Type B pancreatic cell (in vitro differentiated cells): ENCODE data around the gene KIF4A. TPM values are rescaled to one million over a fixed set of nuclear protein-coding genes. Genes with fewer than 3 reads are reported as not detected.

Experiments used
- DNase-seq: peaks from one replicate; pipeline ENCODE4 v3.0.0; 2021; ENCODE audit warnings: mixed read lengths; ENCODE audit not compliant: unreplicated experiment; ENCODE audit errors: extremely low spot score
- H3K27ac Mint-ChIP-seq: 2 replicates; pipeline ENCODE4 v1.8.0; 2021; ENCODE audit warnings: mild to moderate bottlenecking, mixed read lengths
- H3K27me3 Mint-ChIP-seq: 2 replicates; pipeline ENCODE4 v1.8.0; 2021; ENCODE audit warnings: mixed read lengths
- H3K36me3 Mint-ChIP-seq: 2 replicates; pipeline ENCODE4 v1.8.0; 2021; ENCODE audit warnings: mixed read lengths
- H3K4me1 Mint-ChIP-seq: one replicate; pipeline ENCODE4 v1.8.0; 2021; ENCODE audit warnings: mixed read lengths; ENCODE audit not compliant: unreplicated experiment
- H3K4me3 Mint-ChIP-seq: 2 replicates; pipeline ENCODE4 v1.8.0; 2021; ENCODE audit warnings: mild to moderate bottlenecking, mixed read lengths
- H3K9me3 Mint-ChIP-seq: 2 replicates; pipeline ENCODE4 v1.8.0; 2021; ENCODE audit warnings: mixed read lengths
- total RNA-seq: library from RNA; stranded (reverse); gene quantifications from 2 replicates; pipeline ENCODE4 v1.2.1, GENCODE V29; 2021; ENCODE audit warnings: low replicate concordance
- TF ChIP-seq, protein P1 (sequence below): fragments of 200-600 bp; sonication (generic); conservative IDR thresholded peaks from 2 replicates; pipeline ENCODE4 v1.5.0; 2021; ENCODE audit warnings: antibody characterized with exemption, mild to moderate bottlenecking

The KIF4A gene
- total RNA-seq, 1 donor from 2014 or later, result 29.8 TPM

DNA sequence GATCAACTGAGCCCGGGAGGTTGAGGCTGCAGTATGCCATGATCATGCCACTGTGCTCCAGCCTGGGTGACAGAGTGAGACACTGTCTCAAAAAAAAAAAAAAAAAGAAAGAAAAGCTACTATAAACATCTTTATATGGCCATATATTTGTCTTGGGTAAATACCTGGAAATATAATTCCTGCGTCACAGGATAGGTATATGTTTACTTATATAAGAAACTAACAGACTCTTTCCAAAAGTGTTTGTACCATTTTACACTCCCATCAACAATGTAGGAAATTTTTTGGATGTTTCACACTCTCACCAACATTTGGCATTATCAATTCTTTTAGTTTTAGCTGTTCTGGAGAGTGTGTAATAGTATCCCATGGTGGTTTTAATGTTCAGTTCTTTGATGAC lies 42.7 kb upstream of the KIF4A start:
- Mint-ChIP-seq H3K36me3 (no peaks in the 10 kb centered on the region), H3K4me3 (no peak overlapping the region), H3K27ac (no peak overlapping the region), H3K9me3 (peaks cover 4% of the 10 kb centered on the region), H3K4me1 (no peaks in the 10 kb centered on the region), H3K27me3 (no peaks in the 10 kb centered on the region)
- TF ChIP-seq, protein P1, sequence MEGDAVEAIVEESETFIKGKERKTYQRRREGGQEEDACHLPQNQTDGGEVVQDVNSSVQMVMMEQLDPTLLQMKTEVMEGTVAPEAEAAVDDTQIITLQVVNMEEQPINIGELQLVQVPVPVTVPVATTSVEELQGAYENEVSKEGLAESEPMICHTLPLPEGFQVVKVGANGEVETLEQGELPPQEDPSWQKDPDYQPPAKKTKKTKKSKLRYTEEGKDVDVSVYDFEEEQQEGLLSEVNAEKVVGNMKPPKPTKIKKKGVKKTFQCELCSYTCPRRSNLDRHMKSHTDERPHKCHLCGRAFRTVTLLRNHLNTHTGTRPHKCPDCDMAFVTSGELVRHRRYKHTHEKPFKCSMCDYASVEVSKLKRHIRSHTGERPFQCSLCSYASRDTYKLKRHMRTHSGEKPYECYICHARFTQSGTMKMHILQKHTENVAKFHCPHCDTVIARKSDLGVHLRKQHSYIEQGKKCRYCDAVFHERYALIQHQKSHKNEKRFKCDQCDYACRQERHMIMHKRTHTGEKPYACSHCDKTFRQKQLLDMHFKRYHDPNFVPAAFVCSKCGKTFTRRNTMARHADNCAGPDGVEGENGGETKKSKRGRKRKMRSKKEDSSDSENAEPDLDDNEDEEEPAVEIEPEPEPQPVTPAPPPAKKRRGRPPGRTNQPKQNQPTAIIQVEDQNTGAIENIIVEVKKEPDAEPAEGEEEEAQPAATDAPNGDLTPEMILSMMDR, result no peak
- DNase-seq, result no peak

DNA sequence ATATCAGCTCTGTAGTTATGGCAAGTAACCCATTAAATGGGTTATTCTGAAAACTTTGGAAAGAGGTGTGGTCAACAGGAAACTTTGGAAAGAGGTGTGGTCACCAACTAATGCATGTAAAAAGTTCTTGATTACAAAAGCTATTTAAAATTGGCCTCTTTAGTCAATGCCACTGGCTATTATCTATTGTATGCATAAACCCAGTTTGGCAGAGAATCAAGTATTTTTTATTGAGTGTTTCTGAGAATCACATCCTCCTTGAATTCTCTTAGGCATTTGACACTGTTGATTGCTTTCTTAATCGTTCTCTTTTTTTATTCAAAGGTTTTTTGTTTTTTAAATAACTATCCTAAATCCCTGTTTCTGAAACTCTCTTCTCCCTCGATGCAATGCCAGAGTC lies 37.4 kb upstream of the KIF4A start:
- Mint-ChIP-seq H3K4me3 (no peak overlapping the region), H3K9me3 (no peaks in the 10 kb centered on the region), H3K4me1 (no peaks in the 10 kb centered on the region), H3K36me3 (no peaks in the 10 kb centered on the region), H3K27me3 (no peaks in the 10 kb centered on the region), H3K27ac (no peak overlapping the region)
- DNase-seq, result no peak
- TF ChIP-seq, protein P1, result no peak

DNA sequence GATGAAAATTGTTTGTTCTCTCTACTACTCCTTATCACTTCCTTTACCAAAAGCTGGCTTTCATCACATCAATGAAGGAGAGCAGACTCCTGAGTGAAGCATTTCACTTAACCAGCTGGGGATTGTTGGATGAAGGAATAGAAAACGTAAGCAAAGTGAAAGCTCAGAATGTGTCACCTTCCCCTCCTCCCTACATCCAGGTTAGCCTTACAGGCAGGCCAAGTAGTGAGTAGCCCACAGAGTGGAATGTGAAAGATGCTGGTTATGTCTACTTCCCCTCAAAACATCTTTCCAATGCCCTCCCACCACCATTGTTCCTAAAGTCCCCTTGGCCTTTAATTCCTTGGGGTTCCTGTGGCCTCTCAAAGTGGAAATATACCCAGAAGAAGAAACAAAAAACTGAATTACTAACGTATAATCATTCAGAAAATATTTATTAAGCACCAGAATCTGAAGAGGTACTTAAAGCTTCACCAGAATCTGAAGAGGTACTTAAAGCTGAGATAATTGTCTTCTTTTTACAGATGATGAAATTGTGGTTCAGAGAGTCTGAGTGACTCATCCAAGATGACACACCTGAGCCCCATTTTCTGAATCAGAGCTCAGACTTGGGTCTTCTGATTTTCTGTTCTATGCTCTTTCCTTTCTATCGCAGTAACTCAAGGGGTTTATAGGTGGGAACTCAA lies 36.4 kb upstream of the KIF4A start:
- no peak overlapping the region for H3K4me3 Mint-ChIP-seq
- no peaks in the 10 kb centered on the region for H3K27me3 Mint-ChIP-seq
- TF ChIP-seq, protein P1, result no peak
- H3K4me1 Mint-ChIP-seq, result no peaks in the 10 kb centered on the region
- no peaks in the 10 kb centered on the region for H3K36me3 Mint-ChIP-seq
- peak overlapping the region; percentile 12 for H3K27ac Mint-ChIP-seq
- no peaks in the 10 kb centered on the region for H3K9me3 Mint-ChIP-seq
- DNase-seq, result no peak

DNA sequence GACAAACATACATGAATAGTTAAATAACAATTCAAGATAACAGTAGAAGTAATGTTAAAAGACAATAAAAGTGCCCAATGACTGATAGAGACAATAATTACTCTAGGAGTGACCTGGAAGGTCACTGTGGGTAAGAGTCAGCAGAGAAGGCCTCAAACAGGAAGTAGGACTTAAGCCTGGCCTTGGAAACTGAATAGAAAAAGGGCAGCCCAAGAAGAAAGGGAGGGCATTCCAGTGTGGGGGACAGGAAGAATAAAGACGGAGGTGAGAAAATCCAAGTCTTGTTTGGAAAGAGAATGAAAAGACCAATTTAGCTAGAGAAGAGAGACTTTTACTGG lies 35.9 kb upstream of the KIF4A start:
- DNase-seq, result no peak
- no peaks in the 10 kb centered on the region for H3K27me3 Mint-ChIP-seq
- H3K36me3 Mint-ChIP-seq, result no peaks in the 10 kb centered on the region
- no peak overlapping the region for H3K4me3 Mint-ChIP-seq
- peak overlapping the region; percentile 12 for H3K27ac Mint-ChIP-seq
- no peaks in the 10 kb centered on the region for H3K4me1 Mint-ChIP-seq
- H3K9me3 Mint-ChIP-seq, result no peaks in the 10 kb centered on the region
- TF ChIP-seq, protein P1, result no peak

DNA sequence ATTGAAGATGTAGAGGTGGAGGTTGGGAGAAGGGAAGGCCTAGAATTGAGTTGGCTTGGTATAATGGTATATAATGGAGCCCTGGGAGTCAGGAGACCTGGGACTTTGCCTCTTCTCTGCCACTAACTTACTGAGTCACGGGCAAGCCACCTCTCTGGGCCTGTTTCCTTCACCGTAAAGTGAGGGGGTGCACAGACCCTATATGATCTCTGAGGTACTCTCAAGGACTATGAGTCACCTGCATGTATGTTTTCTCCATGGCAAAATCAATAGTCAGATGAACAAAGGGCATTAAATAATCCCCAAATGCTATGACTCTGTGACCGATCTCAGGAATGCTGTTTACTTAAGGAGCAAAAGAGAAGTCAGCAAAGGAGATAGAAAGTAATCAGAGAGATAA lies 35.0 kb upstream of the KIF4A start:
- Mint-ChIP-seq H3K36me3 (no peaks in the 10 kb centered on the region), H3K27ac (peak overlapping the region; percentile 12), H3K9me3 (no peaks in the 10 kb centered on the region), H3K4me3 (no peak overlapping the region), H3K27me3 (no peaks in the 10 kb centered on the region), H3K4me1 (no peaks in the 10 kb centered on the region)
- TF ChIP-seq, protein P1, result no peak
- no peak for DNase-seq

DNA sequence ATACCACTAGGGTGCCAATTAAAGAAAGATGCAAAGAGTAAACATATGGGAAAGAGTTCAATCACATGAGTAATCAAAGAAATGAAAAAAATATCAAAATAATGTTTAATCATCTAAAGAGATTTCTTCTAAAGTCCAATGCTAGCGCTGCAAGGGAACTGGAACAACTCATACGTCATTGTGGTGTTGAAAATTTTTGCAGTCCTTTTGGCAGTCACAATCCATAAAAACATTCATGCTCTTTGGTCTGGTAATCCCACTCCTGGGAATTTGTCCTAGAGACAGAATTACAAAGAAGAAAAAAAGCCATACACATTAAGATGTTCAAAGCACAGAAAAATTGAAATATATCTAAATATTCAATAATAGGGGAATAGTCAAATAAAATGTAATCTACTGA lies 34.5 kb upstream of the KIF4A start:
- Mint-ChIP-seq H3K9me3 (no peaks in the 10 kb centered on the region), H3K36me3 (no peaks in the 10 kb centered on the region), H3K27ac (no peak overlapping the region)

More for the DNA sequence above, 34.5 kb upstream of the KIF4A start:
- Mint-ChIP-seq H3K4me3 (no peak overlapping the region), H3K27me3 (no peaks in the 10 kb centered on the region), H3K4me1 (no peaks in the 10 kb centered on the region)
- no peak for DNase-seq
- TF ChIP-seq, protein P1, result no peak
